Transverse colon (tissue), 3 donors: Measurements from ENCODE around the gene RTN3.

Source experiments
- POLR2A ChIP-seq: fragments of 450-650 bp; IDR thresholded peaks from one replicate; pipeline ENCODE4 v1.6.1; 2016; ENCODE audit warnings: antibody characterized with exemption, mild to moderate bottlenecking, moderate library complexity
- TF ChIP-seq, protein P1 (sequence below), 5 experiments: fragments of 200-600 bp in 3 of 5; fragments of 450-650 bp in 2 of 5; sonication (generic) in 3 of 5; IDR thresholded peaks; 1 replicate in 2 of 5; 2 replicates in 3 of 5; pipeline ENCODE4 v1.5.1; 2016 to 2017; ENCODE audit warnings: antibody characterized with exemption in 5 of 5, inconsistent platforms in 3 of 5, mild to moderate bottlenecking in 2 of 5, moderate library complexity in 1 of 5

DNA sequence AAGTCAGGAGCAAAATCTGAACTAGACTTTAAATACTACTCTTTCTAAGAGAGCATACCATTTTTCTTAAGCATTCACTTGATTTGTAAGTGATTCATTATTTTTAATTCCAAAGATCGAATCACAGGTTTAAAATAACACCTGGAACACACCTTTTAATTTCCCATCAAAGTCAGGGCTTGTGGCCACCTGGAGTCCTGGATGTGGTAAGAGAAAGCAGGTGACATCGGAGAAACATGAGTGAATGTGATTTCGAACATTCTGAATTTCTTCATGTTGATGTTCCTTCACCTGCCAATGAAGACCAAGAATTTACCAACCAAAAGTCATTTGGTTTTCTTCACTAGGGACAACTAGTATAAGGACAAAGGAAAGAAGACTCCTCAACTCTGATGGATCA is 38.1 kb upstream of the RTN3 start:
- TF ChIP-seq, protein P1, sequence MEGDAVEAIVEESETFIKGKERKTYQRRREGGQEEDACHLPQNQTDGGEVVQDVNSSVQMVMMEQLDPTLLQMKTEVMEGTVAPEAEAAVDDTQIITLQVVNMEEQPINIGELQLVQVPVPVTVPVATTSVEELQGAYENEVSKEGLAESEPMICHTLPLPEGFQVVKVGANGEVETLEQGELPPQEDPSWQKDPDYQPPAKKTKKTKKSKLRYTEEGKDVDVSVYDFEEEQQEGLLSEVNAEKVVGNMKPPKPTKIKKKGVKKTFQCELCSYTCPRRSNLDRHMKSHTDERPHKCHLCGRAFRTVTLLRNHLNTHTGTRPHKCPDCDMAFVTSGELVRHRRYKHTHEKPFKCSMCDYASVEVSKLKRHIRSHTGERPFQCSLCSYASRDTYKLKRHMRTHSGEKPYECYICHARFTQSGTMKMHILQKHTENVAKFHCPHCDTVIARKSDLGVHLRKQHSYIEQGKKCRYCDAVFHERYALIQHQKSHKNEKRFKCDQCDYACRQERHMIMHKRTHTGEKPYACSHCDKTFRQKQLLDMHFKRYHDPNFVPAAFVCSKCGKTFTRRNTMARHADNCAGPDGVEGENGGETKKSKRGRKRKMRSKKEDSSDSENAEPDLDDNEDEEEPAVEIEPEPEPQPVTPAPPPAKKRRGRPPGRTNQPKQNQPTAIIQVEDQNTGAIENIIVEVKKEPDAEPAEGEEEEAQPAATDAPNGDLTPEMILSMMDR (IDR thresholded peaks at IDR 0.05): no peak
- TF ChIP-seq POLR2A: no peak
